Endodermal cell (in vitro differentiated cells): ENCODE results near the gene KIAA0930. TPM values are rescaled to one million over a fixed set of nuclear protein-coding genes. Genes with fewer than 3 reads are reported as not detected.
A peak's percentile ranks its signal among the peaks of the same experiment; 100 is the strongest.

ENCODE experiments used
- DNase-seq: peaks from one replicate; pipeline ENCODE4 v3.0.0-alpha.2; 2017
- H3K27ac ChIP-seq: 2 replicates; pipeline ENCODE4 v1.5.1; 2013; ENCODE audit warnings: mild to moderate bottlenecking, low read depth, low read length, moderate library complexity
- H3K27me3 ChIP-seq: 2 replicates; pipeline ENCODE4 v1.6.1; 2013; ENCODE audit warnings: mild to moderate bottlenecking, low read length, moderate library complexity; ENCODE audit not compliant: insufficient read depth, control insufficient read depth, poor library complexity, severe bottlenecking
- H3K36me3 ChIP-seq: 2 replicates; pipeline ENCODE4 v1.7.0; 2013; ENCODE audit warnings: mild to moderate bottlenecking, low read length, moderate library complexity; ENCODE audit not compliant: control insufficient read depth, insufficient read depth
- H3K4me1 ChIP-seq: one replicate; pipeline ENCODE4 v1.7.0; 2013; ENCODE audit warnings: low read length; ENCODE audit not compliant: control insufficient read depth, insufficient read depth
- H3K4me3 ChIP-seq: 2 replicates; pipeline ENCODE4 v1.5.1; 2013; ENCODE audit warnings: mild to moderate bottlenecking, low read length, moderate library complexity
- H3K9ac ChIP-seq: 2 replicates; pipeline ENCODE4 v1.6.1; 2013; ENCODE audit warnings: mild to moderate bottlenecking, low read length, moderate library complexity; ENCODE audit not compliant: poor library complexity, severe bottlenecking; ENCODE audit errors: extremely low read depth
- H3K9me3 ChIP-seq: 2 replicates; pipeline ENCODE4 v1.6.1; 2013; ENCODE audit warnings: mild to moderate bottlenecking, low read length, moderate library complexity; ENCODE audit not compliant: control insufficient read depth
- H3K27ac Mint-ChIP-seq: 2 replicates; pipeline ENCODE4 v1.8.0; 2020; ENCODE audit warnings: mixed read lengths
- H3K27me3 Mint-ChIP-seq: 2 replicates; pipeline ENCODE4 v1.8.0; 2021; ENCODE audit warnings: mild to moderate bottlenecking, mixed read lengths; ENCODE audit not compliant: insufficient read depth
- H3K36me3 Mint-ChIP-seq: 2 replicates; pipeline ENCODE4 v1.8.0; 2020; ENCODE audit warnings: low read depth, mixed read lengths
- H3K4me1 Mint-ChIP-seq: 2 replicates; pipeline ENCODE4 v1.8.0; 2020; ENCODE audit warnings: mixed read lengths
- H3K4me3 Mint-ChIP-seq: 2 replicates; pipeline ENCODE4 v1.8.0; 2020; ENCODE audit warnings: mild to moderate bottlenecking, moderate library complexity, mixed read lengths
- H3K9me3 Mint-ChIP-seq: 2 replicates; pipeline ENCODE4 v1.8.0; 2020; ENCODE audit warnings: mild to moderate bottlenecking, mixed read lengths
- WGBS, 2 experiments: methylation state at CpG; one replicate each; pipeline versions ENCODE4 v1.1.5 to v1.1.7; 2013; ENCODE audit warnings: missing lambda C conversion rate in 2 of 2, mixed read lengths in 1 of 2; ENCODE audit not compliant: insufficient coverage in 1 of 2, insufficient read length in 1 of 2; 5-methylcytosine and 5-hydroxymethylcytosine counted together
- total RNA-seq, 2 donors: library from RNA; stranded (reverse); fragmentation: NEBNext Ultra II Directional in 1 of 2; extraction: Animal tissue kit (Norgen Biotek cat#: 25700) in 1 of 2; gene quantifications; 2 replicates in 1 of 2; 3 replicates in 1 of 2; pipeline ENCODE4 v1.2.1, GENCODE V29; 2021
- TF ChIP-seq, protein P1 (sequence below): fragments of 200-600 bp; sonication (generic); conservative IDR thresholded peaks from 2 replicates; pipeline ENCODE4 v1.5.0; 2021; ENCODE audit warnings: antibody characterized with exemption, mild to moderate bottlenecking

The KIAA0930 gene
- total RNA-seq, 2 donors from 2014 or later: 36.2 to 47.8 TPM

DNA sequence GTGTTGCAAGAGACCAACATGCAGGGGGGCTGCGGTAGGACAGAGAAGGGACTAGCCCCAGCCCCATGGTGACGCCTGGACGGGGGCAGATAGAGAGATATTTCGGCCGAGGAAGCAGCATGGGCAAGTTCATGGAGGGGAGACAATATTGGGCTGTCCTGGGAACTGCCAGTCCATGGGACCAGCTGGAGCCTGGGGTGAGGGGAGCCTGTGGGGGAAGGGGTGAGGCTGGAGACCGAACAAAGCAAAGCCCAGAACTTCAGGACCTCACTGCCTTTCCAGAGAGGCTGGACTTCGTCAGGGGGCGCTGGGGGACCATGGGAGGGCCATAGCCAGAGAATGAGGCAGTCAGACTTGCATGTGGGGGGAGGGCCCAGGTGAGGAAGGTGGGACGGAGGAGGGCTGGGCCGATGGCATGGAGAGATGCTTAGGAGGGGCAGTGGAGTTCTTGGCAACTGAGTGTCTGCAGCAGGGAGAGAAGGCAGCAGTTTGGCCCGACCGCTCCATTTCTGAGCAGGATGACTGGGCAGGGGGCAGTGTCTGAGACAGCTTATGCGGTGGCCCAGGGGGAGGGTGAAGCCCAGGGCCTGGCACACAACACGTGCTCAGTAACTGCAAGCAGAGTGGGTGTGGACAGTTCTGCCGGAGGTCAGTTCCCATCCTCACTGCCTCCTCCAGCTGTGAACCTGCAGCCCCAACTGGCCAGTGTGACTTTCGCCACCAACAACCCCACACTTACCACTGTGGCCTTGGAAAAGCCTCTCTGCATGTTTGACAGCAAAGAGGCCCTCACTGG is 44.8 kb upstream of the KIAA0930 start:
- Mint-ChIP-seq H3K36me3 (no peaks in the 10 kb centered on the region), H3K4me3 (peak overlapping the region; percentile 60), H3K27me3 (peaks cover 59% of the 10 kb centered on the region), H3K9me3 (no peaks in the 10 kb centered on the region), H3K27ac (no peak overlapping the region), H3K4me1 (peaks cover 17% of the 10 kb centered on the region)
- TF ChIP-seq, protein P1, sequence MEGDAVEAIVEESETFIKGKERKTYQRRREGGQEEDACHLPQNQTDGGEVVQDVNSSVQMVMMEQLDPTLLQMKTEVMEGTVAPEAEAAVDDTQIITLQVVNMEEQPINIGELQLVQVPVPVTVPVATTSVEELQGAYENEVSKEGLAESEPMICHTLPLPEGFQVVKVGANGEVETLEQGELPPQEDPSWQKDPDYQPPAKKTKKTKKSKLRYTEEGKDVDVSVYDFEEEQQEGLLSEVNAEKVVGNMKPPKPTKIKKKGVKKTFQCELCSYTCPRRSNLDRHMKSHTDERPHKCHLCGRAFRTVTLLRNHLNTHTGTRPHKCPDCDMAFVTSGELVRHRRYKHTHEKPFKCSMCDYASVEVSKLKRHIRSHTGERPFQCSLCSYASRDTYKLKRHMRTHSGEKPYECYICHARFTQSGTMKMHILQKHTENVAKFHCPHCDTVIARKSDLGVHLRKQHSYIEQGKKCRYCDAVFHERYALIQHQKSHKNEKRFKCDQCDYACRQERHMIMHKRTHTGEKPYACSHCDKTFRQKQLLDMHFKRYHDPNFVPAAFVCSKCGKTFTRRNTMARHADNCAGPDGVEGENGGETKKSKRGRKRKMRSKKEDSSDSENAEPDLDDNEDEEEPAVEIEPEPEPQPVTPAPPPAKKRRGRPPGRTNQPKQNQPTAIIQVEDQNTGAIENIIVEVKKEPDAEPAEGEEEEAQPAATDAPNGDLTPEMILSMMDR: peak; percentile 39
- peaks cover 42% of the 10 kb centered on the region for H3K27me3 ChIP-seq
- H3K9ac ChIP-seq: no peak overlapping the region
- H3K27ac ChIP-seq: no peak overlapping the region
- no peaks in the 10 kb centered on the region for H3K36me3 ChIP-seq
- H3K4me3 ChIP-seq: peak overlapping the region; percentile 67
- H3K9me3 ChIP-seq: no peaks in the 10 kb centered on the region
- H3K4me1 ChIP-seq: peaks cover 9% of the 10 kb centered on the region
- 45 to 52% methylated on average over 9 to 16 of the region's 16 CpGs for WGBS, 2 experiments
- peak; percentile 84 for DNase-seq

DNA sequence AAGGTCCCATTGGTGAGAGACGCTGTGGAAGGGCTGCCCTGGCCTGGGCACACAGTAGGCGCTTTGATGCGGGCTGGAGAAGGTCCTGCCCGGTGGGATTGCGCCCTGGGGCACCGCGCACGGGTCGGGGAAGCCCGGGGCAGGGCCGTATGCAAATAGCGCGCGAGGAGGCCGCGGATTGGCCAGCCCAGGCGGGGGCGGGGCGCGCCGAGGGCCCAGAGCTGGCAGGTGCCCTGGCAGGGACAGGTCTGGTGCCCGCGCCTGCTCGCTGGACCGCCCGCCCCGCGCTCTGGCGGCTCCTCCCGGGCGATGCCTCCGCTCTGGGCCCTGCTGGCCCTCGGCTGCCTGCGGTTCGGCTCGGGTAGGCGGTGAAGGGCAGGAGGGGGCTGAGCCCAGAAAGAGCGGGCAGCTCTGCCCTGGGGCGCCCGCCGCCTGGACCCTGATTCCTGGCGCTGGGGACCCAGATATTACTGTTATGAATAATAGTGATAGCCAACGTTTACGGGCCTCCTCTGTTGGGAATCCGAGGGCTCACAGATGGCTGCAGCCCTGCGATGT is 44.1 kb upstream of the KIAA0930 start, which contains the start of gene UPK3A:
TSS of gene UPK3A (plus strand) at position 245 of the 558 bp plus-strand sequence. CDS start at position 310, 65 bp downstream.
- H3K4me3 Mint-ChIP-seq: peak within 1 kb of the TSS; percentile 60
- Histone ChIP-seq H3K27me3 (peaks cover 42% of the 10 kb centered on the region), H3K4me3 (peak within 1 kb of the TSS; percentile 67), H3K36me3 (no peaks in the 10 kb centered on the region), H3K27ac (no peak within 1 kb of the TSS), H3K9ac (no peak within 1 kb of the TSS), H3K4me1 (peaks cover 9% of the 10 kb centered on the region), H3K9me3 (no peaks in the 10 kb centered on the region)
- TF ChIP-seq, protein P1: no peak
- DNase-seq: peak; percentile 96
- H3K36me3 Mint-ChIP-seq: no peaks in the 10 kb centered on the region
- 5 to 23% methylated on average over 11 to 46 of the region's 46 CpGs for WGBS, 2 experiments
- peaks cover 59% of the 10 kb centered on the region for H3K27me3 Mint-ChIP-seq
- H3K9me3 Mint-ChIP-seq: no peaks in the 10 kb centered on the region
- no peak within 1 kb of the TSS for H3K27ac Mint-ChIP-seq
- peaks cover 17% of the 10 kb centered on the region for H3K4me1 Mint-ChIP-seq

DNA sequence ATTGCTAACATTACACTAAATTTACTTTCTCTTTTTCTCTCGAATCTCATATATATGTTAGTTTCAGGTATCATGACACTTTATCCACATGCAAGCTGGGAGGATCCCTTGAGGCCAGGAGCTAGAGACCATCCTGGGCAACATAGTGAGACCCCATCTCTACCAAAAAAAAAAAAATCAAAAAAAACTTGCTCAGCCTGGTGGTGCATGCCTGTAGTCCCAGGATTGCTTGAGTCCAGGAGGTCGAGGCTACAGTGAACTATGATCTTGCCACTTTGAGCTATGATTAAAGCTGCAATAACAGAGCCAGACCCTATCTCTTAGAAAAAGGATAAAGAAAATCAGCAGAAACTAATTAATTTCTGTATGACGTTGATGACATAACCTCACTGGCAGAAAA is 40.3 kb upstream of the KIAA0930 start:
- Histone ChIP-seq H3K36me3 (no peaks in the 10 kb centered on the region), H3K4me1 (peaks cover under 1% of the 10 kb centered on the region), H3K27me3 (peaks cover 41% of the 10 kb centered on the region), H3K27ac (no peak overlapping the region), H3K4me3 (no peak overlapping the region), H3K9ac (no peak overlapping the region), H3K9me3 (no peaks in the 10 kb centered on the region)
- H3K9me3 Mint-ChIP-seq: no peaks in the 10 kb centered on the region
- H3K4me1 Mint-ChIP-seq: peaks cover 7% of the 10 kb centered on the region
- WGBS, 2 experiments: 85 to 95% methylated on average over 2 to 3 of the region's 3 CpGs
- H3K27me3 Mint-ChIP-seq: peaks cover 57% of the 10 kb centered on the region
- H3K27ac Mint-ChIP-seq: no peak overlapping the region
- H3K36me3 Mint-ChIP-seq: no peaks in the 10 kb centered on the region
- TF ChIP-seq, protein P1: no peak
- no peak for DNase-seq
- no peak overlapping the region for H3K4me3 Mint-ChIP-seq
